ENCODE data around the gene IL7R. TPM values are rescaled to one million over a fixed set of nuclear protein-coding genes. Genes with fewer than 3 reads are reported as not detected.

Gene IL7R, protein sequence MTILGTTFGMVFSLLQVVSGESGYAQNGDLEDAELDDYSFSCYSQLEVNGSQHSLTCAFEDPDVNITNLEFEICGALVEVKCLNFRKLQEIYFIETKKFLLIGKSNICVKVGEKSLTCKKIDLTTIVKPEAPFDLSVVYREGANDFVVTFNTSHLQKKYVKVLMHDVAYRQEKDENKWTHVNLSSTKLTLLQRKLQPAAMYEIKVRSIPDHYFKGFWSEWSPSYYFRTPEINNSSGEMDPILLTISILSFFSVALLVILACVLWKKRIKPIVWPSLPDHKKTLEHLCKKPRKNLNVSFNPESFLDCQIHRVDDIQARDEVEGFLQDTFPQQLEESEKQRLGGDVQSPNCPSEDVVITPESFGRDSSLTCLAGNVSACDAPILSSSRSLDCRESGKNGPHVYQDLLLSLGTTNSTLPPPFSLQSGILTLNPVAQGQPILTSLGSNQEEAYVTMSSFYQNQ
- 5.2 TPM for total RNA-seq
- long read RNA-seq, full-length matches to known transcripts: 4 of 8 reads
- long read RNA-seq, partial matches to known transcripts: 3 of 8 reads
- long read RNA-seq, other reads (novel, unspliced or antisense): 1 of 8 reads

DNA sequence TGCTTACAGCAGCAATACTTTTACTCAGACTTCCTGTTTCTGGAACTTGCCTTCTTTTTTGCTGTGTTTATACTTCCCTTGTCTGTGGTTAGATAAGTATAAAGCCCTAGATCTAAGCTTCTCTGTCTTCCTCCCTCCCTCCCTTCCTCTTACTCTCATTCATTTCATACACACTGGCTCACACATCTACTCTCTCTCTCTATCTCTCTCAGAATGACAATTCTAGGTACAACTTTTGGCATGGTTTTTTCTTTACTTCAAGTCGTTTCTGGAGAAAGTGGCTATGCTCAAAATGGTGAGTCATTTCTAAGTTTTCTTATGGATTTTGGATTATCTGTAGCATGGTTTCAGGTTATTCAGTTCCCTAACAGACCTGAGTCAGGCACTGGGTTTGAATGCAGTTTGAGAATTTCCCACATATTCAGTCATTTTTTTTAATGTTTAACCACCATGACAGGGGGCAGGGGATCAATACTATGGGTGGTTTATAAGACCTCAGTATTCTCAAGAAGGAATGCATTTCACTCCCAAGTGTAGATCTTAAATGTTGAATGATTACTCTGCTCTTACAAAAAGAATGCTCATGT, at the start of gene IL7R:
Gene IL7R, plus strand, starts transcription at position 127 of the 587 bp plus-strand sequence. Its CDS starts 87 bp downstream, at position 214.
- DNase-seq (ENCODE audit: low spot score): no peak

DNA sequence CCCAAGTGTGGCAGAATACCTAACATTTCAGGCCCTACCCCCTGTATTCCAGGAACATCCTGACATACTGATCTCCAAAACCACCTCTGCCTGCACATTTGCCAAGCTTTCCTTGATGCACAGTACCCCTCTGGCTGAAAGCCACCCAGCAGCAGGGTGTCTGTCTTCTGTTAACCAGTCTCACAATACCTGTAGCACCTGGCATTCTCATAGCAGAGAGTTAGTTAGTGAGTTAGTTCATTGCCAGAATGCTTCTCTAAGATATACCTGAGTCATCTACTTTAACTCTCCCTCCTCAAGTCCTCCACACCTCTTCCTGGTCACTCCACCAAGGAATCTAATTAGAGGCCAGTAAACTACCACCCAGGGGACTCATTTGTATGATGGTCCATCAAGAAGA, 46.1 kb upstream of the IL7R start:
- DNase-seq (ENCODE audit: low spot score): no peak

DNA sequence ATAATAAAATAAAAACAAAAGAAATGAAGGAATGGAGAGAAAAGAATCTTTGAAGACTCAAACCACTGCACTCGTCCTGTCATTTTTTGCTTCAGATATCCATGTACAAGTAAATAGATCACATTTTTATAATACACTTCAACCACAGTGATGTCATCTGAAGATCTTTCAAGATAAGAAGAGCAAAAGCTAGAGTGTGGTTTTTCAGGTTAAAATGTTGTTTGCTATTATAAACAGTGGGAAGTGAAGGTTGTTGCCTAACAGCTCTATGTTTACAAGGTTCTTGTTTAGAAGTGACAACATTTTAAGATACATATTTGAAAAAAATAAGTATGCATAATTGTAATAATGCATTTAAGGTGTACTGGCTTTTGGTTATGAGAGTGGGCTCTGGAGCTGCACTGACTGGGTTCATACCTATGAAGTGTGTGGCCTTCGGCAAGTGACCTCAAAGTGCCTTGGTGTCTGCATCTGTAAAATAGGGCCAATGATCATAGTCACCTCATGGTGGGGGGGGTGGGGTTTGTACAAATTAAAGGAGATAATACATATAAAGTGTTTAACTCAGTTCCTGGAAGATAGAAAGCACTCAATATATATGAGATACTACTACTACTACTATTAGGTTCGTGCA, 45.5 kb upstream of the IL7R start:
- DNase-seq (ENCODE audit: low spot score): no peak

DNA sequence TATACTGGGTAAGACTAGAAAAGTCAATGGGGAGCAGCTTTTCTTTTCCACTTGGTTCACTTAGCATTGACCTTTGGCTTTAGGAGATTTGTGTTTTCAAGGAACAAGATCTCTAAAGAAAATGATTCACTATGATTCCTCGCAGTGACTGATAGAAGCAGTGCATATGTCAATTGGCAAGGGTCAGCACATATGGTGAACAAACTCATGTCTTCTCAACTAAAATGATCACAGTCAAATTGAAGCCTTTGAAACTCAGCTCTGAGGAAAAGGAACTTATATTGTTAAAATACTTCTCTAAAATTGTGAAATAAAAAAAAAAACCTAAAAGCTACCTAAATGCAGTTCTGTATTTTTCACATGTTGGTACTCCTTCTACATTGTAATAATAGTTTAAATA, 43.2 kb upstream of the IL7R start:
- no peak for DNase-seq (ENCODE audit: low spot score)

DNA sequence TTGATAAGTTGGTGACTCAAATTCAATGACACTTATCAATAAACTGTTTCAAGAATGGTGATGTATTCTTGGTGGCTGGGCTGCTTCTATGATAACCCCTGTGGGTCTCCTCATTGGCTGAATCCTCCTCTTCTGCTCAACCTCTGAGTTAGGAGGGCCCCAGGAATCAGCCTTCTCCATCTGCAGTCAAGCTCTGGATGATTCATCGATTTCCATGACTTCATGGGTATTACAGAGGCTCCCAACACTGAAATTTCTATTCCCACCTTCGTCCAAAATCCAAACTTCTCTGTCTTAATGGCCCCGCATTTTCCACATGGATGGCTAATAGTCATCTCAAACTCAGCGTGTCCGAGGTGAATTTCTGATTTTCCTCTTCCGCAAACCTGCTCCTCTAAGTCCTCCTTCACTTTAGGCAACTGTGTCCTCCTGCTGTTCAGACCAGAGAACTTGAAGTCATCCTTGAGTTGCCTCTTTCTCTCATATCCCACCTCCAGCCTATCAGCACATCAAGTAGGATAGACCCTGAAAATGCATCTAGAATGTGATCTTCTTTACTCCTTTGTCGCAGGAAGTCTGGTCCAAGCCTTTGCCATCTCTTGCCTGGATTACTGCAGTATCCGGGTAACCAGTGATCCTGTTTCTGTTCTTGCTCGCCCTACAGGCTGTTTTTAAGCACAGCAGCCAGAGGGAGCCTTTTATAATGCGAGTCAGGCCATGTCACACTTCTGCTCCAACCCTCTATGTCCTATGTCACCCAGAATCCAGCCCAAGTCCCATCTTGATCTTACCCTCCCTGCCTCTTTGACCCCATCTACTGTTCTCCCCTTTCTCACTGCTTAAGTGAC, 41.4 kb upstream of the IL7R start:
- DNase-seq (ENCODE audit: low spot score): no peak

DNA sequence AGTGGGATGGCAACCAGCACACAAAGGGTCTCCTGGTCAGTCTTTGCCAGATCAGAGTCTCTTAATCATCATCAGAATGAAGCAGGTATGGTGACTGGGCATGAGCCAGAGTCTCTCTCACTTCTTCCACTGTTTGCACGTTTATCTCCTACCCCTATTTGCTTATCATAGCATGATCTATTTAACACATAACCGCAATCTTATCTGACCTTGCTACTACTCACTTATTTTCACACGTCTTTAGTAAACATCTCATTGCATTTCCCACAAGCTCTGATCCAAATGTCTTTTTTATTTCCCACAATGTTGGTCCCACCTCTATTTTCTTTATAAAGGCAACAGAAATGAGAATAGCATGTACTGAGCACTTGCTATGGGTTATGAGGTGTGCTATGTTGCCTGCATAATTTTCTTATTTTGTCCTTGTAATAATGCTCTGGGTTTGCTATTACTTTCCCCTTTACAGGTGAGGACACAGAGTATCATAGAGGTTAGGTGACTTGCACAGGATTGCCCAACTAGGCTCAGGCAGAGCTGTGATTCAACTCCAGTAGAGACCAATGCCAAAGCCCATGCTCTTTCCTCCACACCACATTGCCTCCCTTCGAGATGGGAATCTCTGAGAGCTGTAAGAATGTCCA, 39.7 kb upstream of the IL7R start:
- DNase-seq (ENCODE audit: low spot score): no peak

DNA sequence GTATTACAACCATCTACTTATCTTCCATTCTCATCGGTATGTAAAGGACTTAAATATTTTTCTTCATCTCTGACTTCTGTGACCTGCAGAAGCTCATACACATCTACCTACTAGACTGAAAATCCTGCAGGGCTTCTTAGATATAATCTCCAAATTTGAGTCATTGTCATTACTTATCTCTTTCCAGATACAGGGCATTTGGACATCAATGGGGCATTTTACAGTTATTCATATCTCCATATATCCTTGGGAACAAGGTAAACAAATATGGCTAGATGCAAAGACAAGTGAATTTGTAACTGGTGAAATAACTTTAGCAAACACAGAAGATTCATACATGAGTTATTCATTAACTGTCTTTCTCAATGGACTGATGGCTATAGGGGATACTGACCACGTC, 37.7 kb upstream of the IL7R start:
- DNase-seq (ENCODE audit: low spot score): no peak

DNA sequence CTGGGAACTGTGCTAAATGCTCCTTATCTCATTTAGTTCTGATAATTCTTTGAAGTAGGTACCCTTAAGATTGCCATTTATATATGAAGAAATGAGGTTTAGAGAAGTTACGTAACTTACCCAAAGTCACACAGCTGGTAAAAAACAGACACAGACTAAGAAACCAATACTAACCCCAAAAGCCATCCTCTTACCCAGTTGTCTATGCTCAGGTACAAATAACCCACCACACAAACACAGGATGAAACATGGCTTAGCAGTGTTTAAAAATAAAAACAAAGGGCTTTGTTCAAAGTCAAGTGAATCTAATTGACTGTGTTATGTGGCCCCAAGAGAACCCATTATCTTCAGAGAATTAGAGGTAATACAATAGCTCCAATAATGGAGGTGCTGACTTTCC, 37.0 kb upstream of the IL7R start:
- DNase-seq (ENCODE audit: low spot score): no peak

DNA sequence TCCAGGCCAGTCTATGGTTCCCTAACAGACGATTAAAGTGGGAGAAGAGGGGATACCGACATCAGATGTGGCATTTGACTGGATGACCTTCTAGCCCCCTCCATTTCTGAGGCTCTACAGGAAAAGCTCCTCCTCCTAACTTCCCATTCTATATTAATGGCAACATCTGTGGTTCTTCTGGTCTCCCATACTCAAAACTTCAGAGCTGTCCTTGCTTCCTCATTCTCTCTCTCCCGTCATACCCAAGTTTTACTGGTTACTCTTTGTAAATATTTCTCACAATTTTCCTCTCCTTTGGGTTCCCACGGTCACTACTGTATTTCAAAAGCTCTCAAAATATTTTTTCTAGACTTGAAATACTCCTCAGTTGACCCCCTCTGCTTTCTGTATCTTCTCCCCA, 36.0 kb upstream of the IL7R start:
- DNase-seq (ENCODE audit: low spot score): no peak

DNA sequence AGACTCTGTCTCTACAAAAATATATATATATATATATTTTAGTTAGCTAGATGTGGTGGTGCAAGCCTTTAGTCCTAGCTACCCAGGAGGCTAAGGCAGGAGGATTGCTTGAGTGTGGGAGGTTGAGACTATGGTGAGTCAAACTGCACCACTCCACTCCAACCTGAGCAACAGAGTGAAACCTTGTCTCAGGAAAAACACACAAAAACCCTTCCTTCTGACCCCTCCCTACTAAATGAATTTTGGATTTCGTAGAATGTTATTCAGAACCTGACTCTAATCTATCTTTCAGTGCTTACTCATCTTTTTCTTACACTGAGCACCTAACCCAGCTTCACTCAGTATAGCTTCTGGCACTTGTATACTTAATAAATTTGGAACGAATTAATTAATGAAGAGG, 35.2 kb upstream of the IL7R start:
- no peak for DNase-seq (ENCODE audit: low spot score)

DNA sequence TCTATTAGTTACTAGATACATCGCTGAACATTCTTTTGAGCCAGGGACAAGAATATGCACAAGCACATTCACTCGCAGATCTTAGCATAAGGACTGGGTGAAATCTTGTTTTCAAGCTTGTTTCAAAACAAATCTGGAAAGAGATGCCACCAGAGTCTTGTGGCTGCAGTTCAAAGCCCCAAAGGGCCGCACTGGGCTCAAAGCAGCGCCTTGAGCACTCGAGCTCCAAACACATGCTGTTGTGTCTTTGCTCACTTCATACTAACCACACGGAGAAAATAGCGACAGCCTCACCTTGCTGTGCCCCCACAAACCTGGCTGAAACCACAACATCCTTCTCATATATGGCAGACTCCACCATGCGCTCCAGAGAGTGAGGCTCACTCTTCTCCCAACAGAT, 34.2 kb upstream of the IL7R start:
- DNase-seq (ENCODE audit: low spot score): no peak

DNA sequence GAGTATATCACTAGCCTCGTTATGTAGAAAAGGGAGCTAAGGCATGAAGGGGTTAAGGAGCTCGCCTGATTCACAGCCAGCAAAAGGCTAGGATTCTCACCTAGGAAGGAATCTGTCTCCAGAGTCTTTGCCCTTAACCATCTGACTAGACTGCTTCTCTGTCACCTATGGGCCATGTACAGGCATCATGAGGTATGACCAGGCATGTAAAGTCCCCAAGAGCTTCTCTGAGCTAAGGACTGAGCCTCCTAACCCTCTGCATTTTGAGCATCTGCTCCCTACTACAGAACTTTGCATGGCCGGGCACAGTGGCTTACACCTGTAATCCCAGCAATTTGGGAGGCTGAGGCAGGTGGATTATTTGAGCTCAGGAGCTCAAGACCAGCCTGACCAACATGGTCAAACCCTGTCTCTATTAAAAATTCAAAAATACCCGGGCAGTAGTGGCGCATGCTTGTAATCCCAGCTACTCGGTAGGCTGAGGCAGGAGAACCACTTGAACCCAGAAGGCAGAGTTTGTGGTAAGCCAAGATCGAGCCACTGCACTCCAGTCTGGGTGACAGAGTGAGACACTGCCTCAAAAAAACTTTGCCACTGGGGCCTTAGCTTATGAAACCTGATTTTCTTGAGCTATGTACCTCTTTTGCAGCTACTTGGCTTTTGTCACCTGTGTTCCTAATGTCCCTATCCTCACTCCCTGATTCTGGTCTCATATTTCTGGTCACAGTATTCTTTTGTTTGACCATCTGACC, 33.2 kb upstream of the IL7R start:
- DNase-seq (ENCODE audit: low spot score): no peak

DNA sequence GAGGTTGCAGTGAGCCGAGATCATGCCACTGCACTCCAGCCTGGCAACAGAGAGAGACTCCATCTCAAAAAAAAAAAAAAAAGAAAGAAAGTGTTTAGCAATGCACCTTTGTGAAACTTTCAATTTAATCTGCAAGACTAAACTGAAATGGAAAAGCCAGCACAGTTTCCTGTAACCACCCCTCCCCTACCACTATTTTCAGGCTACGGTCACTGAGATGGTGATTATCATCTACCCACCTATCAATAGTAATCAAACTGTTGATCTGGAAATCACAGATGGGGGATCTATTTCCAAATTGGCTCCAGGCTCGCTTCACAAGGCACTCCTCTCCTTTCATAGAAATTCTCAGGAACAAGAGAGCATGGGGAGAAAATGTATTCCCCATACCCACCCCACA, 30.6 kb upstream of the IL7R start:
- DNase-seq (ENCODE audit: low spot score): no peak

DNA sequence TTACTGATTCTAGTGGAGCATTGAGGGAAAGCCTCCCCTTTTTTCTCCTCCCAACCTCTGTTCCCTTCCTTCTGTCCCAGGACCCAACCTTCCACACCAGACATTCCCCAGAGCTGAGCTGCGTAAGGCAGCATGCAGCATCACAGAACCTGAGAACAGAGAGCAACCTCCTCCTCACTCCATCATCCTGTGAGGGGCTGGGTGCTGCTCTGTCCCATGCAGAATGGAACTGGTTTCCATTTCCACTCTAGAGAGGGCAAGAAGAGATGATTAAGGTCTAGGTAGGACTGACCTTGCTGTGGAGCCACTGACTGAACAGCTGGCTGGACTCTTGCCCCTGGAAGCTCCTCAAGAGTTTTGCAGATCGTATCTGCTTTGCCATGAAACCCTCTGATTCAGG, 30.1 kb upstream of the IL7R start:
- no peak for DNase-seq (ENCODE audit: low spot score)

DNA sequence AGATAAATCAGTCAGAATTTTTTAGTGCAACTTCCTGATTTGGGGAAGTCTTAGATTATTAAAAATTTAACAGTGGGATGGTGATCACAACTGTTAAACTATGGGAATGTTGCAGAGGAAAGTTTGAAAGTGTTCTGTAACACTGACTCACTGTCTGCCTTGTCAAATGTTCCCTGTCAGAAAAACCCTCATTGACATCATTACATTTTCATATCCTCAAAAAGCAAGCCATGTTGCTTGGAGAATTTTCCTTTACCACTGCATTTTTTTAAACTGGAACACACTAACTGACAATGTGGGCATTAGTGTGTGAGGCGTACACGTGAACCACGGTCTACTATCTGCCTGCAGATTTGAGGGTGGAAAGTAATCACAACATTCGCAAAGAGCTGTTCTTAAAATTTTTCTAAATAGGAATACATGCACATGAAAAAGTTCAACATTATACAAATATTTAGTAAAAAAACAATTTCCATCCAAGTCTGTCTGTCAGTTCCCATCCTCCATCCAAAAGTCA, 28.6 kb upstream of the IL7R start:
- no peak for DNase-seq (ENCODE audit: low spot score)

DNA sequence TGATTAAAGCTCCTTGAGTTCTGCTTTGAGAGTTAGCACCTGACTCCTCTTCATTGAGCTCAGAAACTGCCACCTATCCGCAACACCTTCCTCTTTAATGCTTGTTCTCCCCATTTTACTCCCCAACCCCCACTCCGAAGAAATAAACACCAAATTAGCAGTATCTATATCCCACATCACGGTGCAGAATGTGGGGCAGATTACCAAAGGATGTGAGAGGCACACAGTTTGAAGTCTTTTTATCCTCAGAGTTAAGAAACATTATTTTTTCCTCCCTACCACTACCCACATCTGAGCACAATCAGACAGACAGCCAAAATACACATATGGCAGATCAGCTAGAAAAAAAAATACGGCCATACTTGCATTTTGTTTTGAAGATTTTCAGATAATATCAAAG, 26.1 kb upstream of the IL7R start:
- no peak for DNase-seq (ENCODE audit: low spot score)

DNA sequence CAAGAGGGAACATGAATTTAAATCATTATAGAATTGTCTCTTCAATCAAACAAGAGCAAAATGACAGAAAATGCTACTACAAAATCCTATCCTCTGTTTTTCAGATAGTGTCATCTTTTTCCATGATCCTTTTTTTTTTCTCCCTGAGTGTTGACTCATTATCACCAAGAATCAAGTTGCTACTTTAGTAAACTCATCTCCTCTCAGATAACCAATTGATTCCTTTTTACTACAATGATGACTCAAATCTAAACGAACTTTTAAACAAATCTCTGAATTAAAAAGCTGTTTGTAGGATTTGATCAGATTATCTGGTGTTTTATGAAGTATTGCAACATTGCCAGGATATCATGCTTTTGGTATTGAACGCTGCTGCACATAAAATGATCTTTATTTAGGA, 23.9 kb upstream of the IL7R start:
- no peak for DNase-seq (ENCODE audit: low spot score)

DNA sequence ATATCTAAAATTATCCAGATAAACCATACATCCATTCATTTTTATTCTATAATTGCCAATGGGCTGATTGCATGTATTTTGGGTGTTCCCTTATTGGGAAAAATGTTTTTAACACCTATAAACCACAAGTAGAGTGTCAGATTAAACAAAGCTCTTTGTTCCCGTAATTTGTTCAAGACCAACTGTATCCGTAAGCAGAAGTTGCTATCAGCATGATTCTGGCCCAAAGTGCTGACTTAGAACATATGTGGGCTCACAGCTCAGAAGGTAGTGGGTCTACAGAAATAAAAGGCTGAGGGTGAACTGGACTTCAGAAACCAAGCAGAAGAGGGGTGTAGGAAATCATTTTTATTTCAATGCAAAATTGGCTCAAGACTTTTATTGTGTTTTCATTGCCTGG, 23.5 kb upstream of the IL7R start:
- no peak for DNase-seq (ENCODE audit: low spot score)

DNA sequence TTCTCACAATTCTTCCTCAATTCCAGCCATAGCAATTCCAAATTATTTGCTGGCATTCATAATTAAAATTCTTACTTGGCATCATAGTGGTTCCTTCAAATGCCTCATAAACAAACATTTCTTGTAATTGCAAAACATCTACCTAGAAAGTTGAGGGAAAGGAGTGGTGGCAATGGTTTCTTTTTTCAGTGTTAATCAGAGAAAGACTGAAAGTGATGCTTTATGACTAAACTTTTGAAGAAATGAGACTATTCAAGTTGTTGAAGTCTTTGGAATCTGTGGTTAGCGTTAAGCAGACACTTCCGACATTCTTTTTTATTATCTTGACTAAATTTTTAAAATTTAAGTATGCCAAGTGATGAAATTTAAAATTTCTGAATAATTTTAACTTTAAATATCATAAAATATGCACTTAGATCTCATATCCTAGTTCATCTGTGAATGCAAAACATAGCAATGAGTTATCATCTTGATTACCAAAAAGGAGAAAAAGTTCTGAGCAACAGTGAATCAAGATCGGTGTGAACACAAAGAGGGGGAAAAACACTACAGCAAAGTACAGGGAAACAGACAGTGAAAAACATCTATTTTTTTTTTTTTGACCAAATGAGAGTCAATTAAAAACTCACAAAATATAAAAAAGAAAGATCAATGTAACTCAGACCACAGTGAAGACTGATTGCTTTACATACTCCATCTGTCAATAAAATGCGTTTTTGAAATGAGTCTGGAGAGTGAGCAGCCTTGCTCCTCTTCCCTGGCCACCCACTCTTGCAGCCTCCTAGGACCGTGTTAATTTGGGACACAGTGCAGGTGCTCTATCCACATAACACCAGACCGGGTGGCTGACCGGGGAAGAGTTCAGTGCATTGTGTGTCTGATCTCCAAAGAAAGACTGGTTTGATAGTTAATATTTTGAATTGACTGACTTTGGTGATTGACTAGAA, 20.6 kb upstream of the IL7R start:
- DNase-seq (ENCODE audit: low spot score): no peak

Data from mesenteric fat pad (tissue), 1 donor.